A549 (cell line): ENCODE results near the gene DUSP9.

Experiments
- CEBPB ChIP-seq, 2 experiments: fragments of >200 bp in 1 of 2; sonication (Bioruptor Twin) in 1 of 2; formaldehyde crosslinking in 1 of 2; IDR thresholded peaks; 2 replicates each; pipeline ENCODE4 v1.6.1; 2012 to 2016
- NFE2L2 ChIP-seq: fragments of 150-350 bp; conservative IDR thresholded peaks from 2 replicates; pipeline ENCODE4 v1.6.1; 2014; ENCODE audit warnings: low read length
- NPAS2 ChIP-seq: fragments of 250-450 bp; sonication (Bioruptor Pico); IDR thresholded peaks from 2 replicates; pipeline ENCODE4 v1.8.0; 2022; ENCODE audit warnings: mild to moderate bottlenecking, moderate library complexity, borderline replicate concordance
- POLR2A ChIP-seq: IDR thresholded peaks from 2 replicates; pipeline ENCODE4 v1.6.1; 2012; ENCODE audit warnings: mild to moderate bottlenecking, low read length
- RFX5 ChIP-seq: fragments of 450-650 bp; IDR thresholded peaks from 2 replicates; pipeline ENCODE4 v1.7.1; 2014; ENCODE audit warnings: antibody characterized with exemption, mild to moderate bottlenecking, moderate library complexity
- TF ChIP-seq, protein P1 (sequence below): fragments of >200 bp; sonication (Bioruptor Twin); formaldehyde crosslinking; IDR thresholded peaks from 3 replicates; pipeline ENCODE4 v1.5.1; 2016
- TF ChIP-seq, protein P2 (sequence below): IDR thresholded peaks from 2 replicates; pipeline ENCODE4 v1.6.1; 2012; ENCODE audit warnings: low read depth, borderline replicate concordance
- TF ChIP-seq, protein P3 (sequence below): IDR thresholded peaks from 2 replicates; pipeline ENCODE4 v1.6.1; 2012
- TF ChIP-seq, protein P4 (sequence below): fragments of 450-650 bp; IDR thresholded peaks from 2 replicates; pipeline ENCODE4 v1.6.1; 2014; ENCODE audit warnings: antibody characterized with exemption
- TF ChIP-seq, protein P5 (sequence below): fragments of 200-600 bp; sonication (generic); IDR thresholded peaks from 2 replicates; pipeline ENCODE4 v1.6.1; 2016; ENCODE audit warnings: antibody characterized with exemption, mild to moderate bottlenecking, moderate library complexity

DNA sequence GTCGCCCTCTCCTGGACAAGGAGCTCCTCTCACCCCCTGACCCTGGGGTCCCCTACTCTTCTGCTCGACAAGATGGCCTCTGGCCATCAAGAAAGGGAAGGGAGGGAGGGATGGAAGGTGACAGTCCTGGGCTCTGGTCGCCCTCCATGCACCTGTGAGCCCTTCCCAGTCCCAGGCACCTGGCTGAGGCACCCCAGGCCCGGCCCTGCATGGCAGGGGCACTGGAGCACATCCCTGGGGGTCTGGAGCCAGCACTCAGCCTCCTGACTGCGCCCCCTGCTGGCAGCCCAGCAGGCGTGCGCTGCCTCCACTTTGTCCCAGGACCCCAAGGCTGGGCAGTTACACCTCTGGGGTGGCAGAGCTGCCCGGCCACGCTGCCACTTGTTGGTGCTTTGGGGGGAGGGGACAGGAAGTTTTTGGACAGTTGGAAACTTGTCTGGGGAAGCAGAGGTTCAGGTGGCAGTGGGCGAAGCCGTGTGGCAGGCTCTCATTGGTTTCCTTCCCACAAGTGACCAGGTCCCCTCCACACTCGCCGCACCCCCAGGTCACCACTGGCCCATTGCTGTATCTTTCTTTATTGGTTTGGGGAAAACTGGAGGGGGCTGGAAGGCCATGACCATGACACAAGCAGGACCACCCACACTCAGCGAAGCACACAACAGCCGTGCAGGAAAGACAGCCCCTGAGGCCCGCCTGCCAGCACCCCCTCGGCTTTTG is 22.3 kb downstream of the DUSP9 start:
- TF ChIP-seq POLR2A (no peak), NFE2L2 (no peak), RFX5 (no peak), NPAS2 (CRISPR knock-in tag) (no peak), CEBPB (IDR thresholded peaks at IDR 0.05) (no peak)
- TF ChIP-seq, protein P1, sequence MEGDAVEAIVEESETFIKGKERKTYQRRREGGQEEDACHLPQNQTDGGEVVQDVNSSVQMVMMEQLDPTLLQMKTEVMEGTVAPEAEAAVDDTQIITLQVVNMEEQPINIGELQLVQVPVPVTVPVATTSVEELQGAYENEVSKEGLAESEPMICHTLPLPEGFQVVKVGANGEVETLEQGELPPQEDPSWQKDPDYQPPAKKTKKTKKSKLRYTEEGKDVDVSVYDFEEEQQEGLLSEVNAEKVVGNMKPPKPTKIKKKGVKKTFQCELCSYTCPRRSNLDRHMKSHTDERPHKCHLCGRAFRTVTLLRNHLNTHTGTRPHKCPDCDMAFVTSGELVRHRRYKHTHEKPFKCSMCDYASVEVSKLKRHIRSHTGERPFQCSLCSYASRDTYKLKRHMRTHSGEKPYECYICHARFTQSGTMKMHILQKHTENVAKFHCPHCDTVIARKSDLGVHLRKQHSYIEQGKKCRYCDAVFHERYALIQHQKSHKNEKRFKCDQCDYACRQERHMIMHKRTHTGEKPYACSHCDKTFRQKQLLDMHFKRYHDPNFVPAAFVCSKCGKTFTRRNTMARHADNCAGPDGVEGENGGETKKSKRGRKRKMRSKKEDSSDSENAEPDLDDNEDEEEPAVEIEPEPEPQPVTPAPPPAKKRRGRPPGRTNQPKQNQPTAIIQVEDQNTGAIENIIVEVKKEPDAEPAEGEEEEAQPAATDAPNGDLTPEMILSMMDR, result peak; percentile 57
- TF ChIP-seq, protein P2, sequence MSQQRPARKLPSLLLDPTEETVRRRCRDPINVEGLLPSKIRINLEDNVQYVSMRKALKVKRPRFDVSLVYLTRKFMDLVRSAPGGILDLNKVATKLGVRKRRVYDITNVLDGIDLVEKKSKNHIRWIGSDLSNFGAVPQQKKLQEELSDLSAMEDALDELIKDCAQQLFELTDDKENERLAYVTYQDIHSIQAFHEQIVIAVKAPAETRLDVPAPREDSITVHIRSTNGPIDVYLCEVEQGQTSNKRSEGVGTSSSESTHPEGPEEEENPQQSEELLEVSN, result no peak
- TF ChIP-seq, protein P3, sequence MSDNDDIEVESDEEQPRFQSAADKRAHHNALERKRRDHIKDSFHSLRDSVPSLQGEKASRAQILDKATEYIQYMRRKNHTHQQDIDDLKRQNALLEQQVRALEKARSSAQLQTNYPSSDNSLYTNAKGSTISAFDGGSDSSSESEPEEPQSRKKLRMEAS, result no peak
- TF ChIP-seq, protein P4, sequence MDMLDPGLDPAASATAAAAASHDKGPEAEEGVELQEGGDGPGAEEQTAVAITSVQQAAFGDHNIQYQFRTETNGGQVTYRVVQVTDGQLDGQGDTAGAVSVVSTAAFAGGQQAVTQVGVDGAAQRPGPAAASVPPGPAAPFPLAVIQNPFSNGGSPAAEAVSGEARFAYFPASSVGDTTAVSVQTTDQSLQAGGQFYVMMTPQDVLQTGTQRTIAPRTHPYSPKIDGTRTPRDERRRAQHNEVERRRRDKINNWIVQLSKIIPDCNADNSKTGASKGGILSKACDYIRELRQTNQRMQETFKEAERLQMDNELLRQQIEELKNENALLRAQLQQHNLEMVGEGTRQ, result no peak
- TF ChIP-seq, protein P5, sequence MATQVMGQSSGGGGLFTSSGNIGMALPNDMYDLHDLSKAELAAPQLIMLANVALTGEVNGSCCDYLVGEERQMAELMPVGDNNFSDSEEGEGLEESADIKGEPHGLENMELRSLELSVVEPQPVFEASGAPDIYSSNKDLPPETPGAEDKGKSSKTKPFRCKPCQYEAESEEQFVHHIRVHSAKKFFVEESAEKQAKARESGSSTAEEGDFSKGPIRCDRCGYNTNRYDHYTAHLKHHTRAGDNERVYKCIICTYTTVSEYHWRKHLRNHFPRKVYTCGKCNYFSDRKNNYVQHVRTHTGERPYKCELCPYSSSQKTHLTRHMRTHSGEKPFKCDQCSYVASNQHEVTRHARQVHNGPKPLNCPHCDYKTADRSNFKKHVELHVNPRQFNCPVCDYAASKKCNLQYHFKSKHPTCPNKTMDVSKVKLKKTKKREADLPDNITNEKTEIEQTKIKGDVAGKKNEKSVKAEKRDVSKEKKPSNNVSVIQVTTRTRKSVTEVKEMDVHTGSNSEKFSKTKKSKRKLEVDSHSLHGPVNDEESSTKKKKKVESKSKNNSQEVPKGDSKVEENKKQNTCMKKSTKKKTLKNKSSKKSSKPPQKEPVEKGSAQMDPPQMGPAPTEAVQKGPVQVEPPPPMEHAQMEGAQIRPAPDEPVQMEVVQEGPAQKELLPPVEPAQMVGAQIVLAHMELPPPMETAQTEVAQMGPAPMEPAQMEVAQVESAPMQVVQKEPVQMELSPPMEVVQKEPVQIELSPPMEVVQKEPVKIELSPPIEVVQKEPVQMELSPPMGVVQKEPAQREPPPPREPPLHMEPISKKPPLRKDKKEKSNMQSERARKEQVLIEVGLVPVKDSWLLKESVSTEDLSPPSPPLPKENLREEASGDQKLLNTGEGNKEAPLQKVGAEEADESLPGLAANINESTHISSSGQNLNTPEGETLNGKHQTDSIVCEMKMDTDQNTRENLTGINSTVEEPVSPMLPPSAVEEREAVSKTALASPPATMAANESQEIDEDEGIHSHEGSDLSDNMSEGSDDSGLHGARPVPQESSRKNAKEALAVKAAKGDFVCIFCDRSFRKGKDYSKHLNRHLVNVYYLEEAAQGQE, result no peak
